Caki2 (cell line): ENCODE measurements around the gene ASB7. TPM values are rescaled to one million over a fixed set of nuclear protein-coding genes. Genes with fewer than 3 reads are reported as not detected.
"Not testable (repeated sequence)": the region's sequence is repeated elsewhere in the genome, so short reads cannot be mapped to it uniquely, and the experiment has no call there.

Source experiments
- DNase-seq: peaks from one replicate; pipeline ENCODE4 v3.0.0-alpha.2; 2015; ENCODE audit warnings: low read depth
- in situ Hi-C: cut with HindIII; loops from 2 replicates; pipeline ENCODE4 v1.10.0; 2016; ENCODE audit warnings: low sequenced_read_pairs, low pct_unique_long_range_greater_than_20kb, mixed read lengths
- total RNA-seq: library from RNA; depleted of rRNA; stranded (reverse); fragments of >200 nt; shearing (Covaris generic); gene quantifications from 2 replicates; pipeline ENCODE4 v1.2.3, GENCODE V29; 2014; ENCODE audit warnings: low replicate concordance

ASB7 gene
- total RNA-seq, 1 experiment from 2014 or later = 20.2 TPM

DNA sequence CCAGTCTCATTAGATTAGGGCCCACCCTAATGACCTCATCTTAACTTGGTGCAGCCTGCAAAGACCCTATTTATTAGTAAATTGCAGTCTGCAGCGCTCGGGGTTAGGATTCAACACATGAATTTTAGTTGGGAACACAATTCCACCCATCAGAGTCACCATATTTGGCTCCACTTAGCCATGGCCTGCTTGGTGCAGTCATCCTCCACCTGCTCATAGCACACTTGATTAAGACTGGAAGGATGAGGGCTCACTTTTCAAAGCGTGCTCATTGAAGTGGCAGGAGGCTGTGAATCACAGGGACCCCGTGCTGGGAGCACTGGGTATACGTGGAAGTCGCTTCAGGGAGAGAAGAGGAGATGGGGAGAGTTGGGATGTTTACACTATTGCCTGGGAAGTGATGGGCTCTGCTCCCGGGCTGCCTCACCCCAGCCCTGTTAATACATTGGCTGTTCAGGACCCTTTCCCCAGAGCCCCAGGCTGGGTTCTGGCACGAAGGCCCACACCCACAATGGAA lies 68.2 kb downstream of the ASB7 start:
- in situ Hi-C loops = no loop called here
- DNase-seq = no peak

DNA sequence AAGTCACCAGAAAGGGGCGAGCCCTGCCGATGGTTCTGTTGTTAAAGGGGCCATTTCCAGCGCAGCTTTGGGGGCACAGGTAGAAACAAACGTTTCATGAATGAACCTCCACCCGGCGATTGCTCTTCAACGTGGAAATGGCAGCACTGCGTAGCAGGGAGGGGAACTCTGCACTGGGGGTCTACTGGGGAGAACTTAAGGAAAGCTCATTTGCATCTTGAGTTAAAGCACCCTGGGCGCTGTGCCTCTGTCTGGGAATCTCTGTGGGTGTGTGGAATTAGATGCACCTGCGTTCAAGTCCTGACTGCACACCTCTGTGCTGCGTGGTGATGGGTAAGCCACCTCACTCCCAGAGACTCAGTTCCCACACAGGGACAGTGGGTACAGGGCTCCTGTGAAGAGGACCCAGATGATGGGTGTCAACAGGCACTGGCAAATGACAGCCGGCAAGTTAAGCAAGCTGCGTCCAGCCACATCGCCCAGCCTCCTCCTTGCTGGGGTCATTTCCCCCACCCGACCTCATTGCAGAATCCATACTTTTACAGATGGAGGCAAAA lies 68.8 kb downstream of the ASB7 start:
- in situ Hi-C loops = no loop called here
- no peak for DNase-seq

DNA sequence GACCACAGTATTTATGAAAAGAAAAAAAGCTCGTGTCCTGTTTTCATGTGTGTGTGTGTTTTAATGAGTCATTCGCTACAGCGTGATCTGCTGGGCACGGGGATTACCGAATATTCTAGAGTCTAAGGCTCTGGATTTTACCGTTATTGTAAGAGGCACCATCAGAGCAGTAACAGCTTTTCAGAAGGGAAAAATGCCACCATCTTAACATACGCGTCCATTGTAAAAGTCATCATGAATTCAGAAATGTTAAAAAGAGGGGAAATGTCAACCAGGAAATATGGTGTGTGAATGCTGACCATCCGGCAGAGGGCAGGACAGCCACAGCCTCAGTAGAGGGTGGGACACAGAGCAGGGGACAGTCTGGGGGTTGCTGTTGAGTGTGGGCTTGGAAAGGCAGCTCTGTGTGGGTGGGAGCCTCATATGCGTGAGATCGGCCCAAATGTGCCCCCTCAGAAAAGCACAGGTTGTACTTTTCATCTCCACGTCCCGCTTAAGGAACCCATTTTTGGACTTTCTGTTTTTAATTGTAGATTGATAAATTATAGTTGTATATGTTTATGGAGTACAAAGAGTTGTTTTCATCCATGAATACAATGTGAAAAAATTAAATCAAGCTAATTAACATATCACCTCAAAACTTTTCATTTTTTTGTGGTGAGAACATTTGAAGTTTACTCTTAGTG lies 69.6 kb downstream of the ASB7 start:
- in situ Hi-C loops = no loop called here
- DNase-seq = peak; percentile 58

GRCh38 chr15:100672959-100673358 lies 70.6 kb downstream of the ASB7 start:
- no peak for DNase-seq
- in situ Hi-C loops = no loop called here

- DNase-seq, in situ Hi-C loops: not testable (repeated sequence)
Measured at GRCh38 chr15:100679151-100679550, 76.8 kb downstream of the ASB7 start.

DNA sequence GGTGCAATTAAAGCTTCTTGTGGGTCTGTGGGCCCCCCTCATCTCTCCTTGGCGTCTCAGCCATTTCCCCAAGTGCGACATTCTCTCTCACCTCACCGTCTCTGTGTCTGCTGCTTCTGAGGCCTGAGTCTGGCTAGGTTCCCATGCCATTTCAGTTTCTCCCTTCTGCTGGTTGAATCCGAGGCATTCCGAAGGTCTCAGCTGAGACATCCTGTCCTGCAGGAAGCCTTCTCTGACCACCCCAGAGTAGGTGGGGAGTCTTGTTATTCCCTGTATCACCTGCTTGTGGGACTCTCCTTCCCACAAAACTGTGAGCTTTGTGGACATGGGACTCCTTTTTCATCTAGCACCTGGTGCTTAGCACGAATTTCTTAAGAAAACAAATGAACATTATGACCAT lies 78.3 kb downstream of the ASB7 start:
- DNase-seq = no peak
- in situ Hi-C loops = no loop called here

DNA sequence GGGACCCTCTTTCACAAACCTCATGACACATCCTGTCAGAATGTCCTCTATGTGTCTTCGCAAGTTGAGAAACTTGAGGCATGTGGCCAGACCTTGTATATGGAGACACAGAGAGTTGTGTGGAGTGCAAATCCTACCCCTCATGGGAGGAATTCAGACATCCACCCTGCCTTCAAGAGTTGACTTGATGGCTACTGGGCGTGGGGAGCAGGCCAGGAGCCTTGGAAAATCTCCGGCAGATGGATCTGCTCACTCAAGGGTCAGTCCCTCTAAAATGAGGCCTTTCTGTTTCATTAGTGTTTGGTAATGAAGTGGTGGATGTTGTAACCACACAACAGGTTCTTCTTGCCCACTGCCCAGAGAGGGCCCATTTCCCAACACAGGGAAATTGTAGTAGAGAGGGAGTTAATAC lies 79.0 kb downstream of the ASB7 start:
- in situ Hi-C loops = no loop called here
- no peak for DNase-seq

DNA sequence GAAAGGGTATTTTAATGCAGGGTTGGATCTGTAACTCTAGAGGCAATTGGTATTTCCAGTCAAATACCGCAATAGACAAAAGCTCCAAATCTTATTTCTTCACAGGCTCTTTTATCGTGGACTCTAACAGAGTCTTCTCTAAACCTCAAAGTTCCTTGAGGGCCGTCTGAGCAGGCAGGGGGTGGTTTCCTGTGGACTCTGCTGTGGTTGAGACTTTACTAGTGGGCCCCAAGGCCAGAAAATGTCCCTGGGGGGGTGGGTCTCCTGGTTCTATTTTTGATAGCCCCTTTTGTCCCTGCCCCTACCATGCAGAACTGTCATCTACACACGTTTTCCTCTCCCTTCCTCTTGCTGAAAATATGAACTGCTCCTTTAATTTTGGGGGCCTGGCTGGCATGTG lies 80.1 kb downstream of the ASB7 start:
- in situ Hi-C loops = no loop called here
- no peak for DNase-seq

DNA sequence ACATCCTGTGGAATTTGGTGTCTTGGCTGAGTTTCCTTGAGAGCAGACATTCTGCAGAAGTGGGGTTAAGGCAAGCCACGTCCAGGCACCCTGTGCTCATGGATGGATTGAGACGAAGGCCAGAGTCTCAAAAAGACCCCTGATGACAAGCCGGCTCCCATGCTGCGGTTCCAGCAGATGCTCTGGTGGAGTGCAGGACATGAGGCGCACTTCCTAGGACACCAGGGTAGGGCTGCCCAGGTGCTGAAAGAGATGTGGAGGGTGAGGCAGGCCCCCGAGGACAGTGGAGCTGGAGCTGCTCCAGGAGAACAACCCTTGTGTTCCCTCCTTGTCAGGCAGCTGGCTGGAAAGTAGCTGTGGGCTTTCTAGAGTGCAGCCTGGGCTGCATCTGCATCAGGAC lies 81.0 kb downstream of the ASB7 start:
- in situ Hi-C loops = no loop called here

DNA sequence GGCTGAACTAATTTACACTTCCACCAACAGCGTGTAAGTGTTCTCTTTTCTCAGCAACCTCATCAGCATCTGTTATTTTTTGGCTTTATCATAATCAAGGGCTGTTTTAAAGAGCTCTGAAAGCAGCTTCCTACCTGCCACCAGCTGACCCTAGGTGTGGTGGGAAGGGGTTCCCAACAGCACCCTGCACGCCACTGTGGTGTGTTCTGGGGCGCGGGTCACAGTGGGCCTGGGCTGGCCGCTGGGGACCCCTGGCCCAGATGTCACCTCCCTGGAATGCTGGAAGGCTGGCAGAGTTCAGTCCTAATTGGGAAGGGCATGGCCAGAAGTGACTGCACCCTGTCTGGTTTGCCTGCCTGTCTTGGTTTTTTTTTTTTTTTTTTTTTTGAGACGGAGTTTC lies 82.2 kb downstream of the ASB7 start:
- no peak for DNase-seq
- in situ Hi-C loops = no loop called here

More for the DNA sequence above, 81.0 kb downstream of the ASB7 start:
- DNase-seq = no peak

GRCh38 chr15:100686021-100686724 lies 83.8 kb downstream of the ASB7 start:
- in situ Hi-C loops = no loop called here
- no peak for DNase-seq

DNA sequence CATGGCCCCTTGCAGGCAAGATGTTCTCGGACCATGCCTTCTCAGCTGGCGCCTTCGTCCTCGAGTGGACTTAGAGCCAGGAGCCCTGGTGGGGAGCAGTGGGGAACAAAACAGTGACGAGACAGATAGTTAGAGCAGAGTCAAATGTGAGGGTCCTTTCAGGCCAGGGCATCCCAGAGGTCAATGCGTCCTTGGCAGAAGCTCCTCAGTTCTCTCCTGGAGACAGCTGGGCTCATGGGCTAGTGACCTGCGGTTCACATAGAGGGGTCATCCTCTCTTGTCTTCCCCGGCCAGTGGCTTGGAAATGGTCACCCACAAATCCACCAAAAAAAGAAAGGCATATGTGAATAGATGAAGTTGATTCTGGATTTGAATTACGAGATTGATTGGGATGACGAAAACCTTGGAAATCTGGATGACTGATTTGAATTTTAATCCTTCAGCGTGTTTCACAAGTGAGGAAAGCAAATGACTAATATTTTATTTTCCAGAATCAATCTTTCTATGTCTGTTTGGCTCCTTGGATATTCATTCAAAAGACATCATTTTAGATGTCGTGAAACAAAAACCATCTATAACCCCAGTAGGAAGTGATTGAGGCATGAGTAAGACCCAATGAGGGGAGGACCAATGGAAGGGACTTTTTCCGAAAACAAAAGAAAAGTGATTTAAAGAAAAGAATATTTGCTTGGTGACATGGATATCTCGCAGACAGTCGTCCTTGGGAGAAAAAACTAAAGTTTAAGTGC lies 84.5 kb downstream of the ASB7 start:
- in situ Hi-C loops = no loop called here
- no peak for DNase-seq

DNA sequence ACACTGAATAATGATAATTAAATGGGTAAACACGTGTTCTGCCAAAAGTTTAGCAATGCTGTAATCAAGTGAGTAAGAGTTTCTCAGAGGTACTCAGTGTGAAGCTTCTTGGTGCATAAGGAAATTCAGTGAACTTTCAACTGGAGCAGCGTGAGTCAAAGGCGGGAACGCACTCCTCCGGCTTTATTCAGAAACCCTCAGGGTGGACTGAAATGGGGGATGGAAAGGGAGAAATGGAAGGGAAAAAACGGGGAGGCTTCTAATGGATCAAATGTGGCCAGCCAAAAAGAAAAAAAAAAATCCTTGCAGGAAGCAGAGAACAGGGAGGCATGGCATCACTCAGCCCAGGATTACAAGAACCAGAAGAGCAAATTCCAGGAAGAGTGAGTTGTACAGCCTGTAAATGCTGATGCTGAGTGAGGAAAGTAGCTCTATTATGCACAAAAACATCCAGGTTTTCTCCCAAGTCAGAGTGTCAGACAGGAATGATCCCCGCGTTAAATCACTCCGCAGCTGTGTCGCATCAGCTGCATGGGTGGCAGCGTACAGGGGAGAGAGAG lies 85.3 kb downstream of the ASB7 start:
- no peak for DNase-seq
- in situ Hi-C loops = no loop called here

- in situ Hi-C loops = no loop called here
- DNase-seq = no peak
Measured at GRCh38 chr15:100688549-100689120, 86.2 kb downstream of the ASB7 start.

GRCh38 chr15:100689131-100689899 lies 86.9 kb downstream of the ASB7 start:
- no peak for DNase-seq
- in situ Hi-C loops = no loop called here

DNA sequence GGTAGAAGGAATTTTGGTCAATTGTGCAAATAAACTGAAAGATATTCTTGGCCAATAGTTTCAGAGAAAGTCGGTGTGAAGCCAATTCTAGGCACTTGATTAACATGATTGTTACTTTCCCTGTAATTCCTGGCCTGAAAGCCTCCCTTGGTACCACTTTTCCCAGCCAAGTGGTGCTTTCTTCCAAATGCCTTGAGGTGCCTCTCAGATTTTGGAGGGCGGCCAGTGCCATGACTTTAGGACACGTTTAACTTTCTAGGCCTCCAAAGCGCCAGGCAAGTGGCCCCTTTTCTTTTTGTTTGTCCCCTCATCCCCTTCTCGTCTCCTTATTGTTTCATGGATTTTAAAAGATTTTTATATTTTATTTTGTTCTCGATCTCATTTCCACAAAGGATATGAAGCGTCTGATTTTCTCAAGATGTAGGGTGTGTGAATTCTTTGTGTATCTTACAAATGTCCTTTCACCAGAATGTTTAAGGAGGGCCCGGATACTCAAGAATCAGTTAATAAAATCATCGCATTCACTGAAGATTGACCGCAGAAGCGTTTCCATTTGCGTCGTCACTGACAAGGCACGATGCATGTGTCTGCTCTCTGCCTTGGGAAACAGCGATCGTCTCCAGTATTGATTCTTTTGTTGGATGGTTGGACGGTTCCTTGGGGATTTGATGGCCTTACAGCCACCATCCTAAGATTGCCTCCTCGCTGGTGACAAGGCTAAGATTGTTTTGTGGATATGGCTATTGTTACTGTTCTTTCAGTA lies 87.8 kb downstream of the ASB7 start:
- in situ Hi-C loops = no loop called here
- no peak for DNase-seq

DNA sequence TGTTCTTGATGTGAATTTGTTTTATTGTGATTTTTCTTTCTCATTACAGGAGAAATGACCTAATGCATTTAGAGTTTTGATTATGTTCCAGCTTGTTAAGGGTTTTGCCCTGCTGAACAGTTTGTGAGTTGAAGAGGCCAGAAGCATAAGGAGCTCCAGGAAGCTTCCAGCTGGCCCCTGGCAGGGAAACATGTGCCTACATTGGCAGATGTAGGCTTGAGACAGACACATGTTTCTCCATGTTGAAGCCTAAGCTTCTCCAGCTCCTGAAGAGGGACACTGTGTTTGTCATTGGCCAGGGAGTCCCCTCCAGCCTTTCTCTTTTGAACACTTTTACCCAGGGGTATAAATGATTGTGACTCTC lies 88.4 kb downstream of the ASB7 start:
- no peak for DNase-seq
- in situ Hi-C loops = no loop called here
